ENCODE data around the gene GLIS1. TPM values are rescaled to one million over a fixed set of nuclear protein-coding genes. Genes with fewer than 3 reads are reported as not detected.

Gene GLIS1
- total RNA-seq, 1 experiment from 2014 or later, result 0.39 TPM

DNA sequence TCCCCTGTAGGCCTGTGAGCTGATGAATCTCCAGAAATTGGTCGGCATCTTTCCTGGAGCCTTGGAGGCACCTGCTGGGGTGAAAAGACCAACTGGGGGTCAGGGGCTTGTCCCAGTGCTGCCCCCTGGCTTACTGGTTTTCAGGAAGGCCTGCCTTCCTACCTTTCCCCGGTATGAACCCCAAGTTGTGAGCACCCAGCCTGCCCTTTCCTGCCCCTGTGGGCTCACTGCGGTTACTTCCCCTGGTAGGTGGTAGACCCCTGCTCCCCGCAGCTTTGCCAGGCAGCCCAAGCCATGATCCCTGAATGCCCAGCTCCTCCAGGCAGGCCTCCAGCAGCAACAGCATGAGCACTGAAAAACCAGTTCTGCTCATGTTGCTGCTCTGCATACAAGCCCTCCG, 269.6 kb downstream of the GLIS1 start:
- H3K79me2 ChIP-seq (ENCODE audit: insufficient read depth, low read length), result no peaks in the 10 kb centered on the region
- no peaks in the 10 kb centered on the region for H3K9me3 ChIP-seq (ENCODE audit: control insufficient read depth in 1 of 2, insufficient read depth in 1 of 2, low read depth in 1 of 2, low read length in 2 of 2)
- H2AFZ ChIP-seq (ENCODE audit: low read depth, low read length, poor library complexity, severe bottlenecking), result no peak overlapping the region
- H3K36me3 ChIP-seq (ENCODE audit: control insufficient read depth in 1 of 2, insufficient read depth in 2 of 2, low read length in 2 of 2), result no peaks in the 10 kb centered on the region
- ChIA-PET CTCF (no interaction called here), POLR2A (no interaction called here), RAD21 (ENCODE audit: low non-redundant PET in 1 of 2, low total read pairs in 2 of 2, uncharacterized antibody in 2 of 2, unreplicated experiment in 2 of 2) (no interaction called here)
- no peak overlapping the region for H3K27ac ChIP-seq (ENCODE audit: low read depth, low read length)
- H3K9ac ChIP-seq (ENCODE audit: low read length), result no peak overlapping the region
- no peak for ATAC-seq
- H3K4me3 ChIP-seq (replicated peaks in 1 of 2; ENCODE audit: low read depth in 1 of 2, low read length in 2 of 2), result no peak overlapping the region
- peaks cover 3 to 16% of the 10 kb centered on the region in 2 experiments; a peak in 3 of 4 replicates for H3K4me1 ChIP-seq (ENCODE audit: control insufficient read depth in 1 of 2, insufficient read depth in 2 of 2, low read length in 2 of 2)
- no peaks in the 10 kb centered on the region for H3K27me3 ChIP-seq (ENCODE audit: insufficient read depth, low read length)
- no peak for DNase-seq (ENCODE audit: low read depth, low spot score)
- no TSS peak for BruUV-seq (replicated peaks)
- intact Hi-C loops (cut with micrococcal nuclease), result no loop called here
- 0 out of 6 replicates have a peak, but pooled peaks of 1 of the 3 experiments have one; percentile 25 for TF ChIP-seq CTCF (IDR thresholded peaks at IDR 0.05 in 2 of 3, conservative IDR thresholded peaks at IDR 0.05 in 1 of 3; ENCODE audit: borderline replicate concordance in 1 of 3, insufficient read depth in 1 of 3, low read depth in 2 of 3, low read length in 2 of 3)
- TF ChIP-seq, protein P1, sequence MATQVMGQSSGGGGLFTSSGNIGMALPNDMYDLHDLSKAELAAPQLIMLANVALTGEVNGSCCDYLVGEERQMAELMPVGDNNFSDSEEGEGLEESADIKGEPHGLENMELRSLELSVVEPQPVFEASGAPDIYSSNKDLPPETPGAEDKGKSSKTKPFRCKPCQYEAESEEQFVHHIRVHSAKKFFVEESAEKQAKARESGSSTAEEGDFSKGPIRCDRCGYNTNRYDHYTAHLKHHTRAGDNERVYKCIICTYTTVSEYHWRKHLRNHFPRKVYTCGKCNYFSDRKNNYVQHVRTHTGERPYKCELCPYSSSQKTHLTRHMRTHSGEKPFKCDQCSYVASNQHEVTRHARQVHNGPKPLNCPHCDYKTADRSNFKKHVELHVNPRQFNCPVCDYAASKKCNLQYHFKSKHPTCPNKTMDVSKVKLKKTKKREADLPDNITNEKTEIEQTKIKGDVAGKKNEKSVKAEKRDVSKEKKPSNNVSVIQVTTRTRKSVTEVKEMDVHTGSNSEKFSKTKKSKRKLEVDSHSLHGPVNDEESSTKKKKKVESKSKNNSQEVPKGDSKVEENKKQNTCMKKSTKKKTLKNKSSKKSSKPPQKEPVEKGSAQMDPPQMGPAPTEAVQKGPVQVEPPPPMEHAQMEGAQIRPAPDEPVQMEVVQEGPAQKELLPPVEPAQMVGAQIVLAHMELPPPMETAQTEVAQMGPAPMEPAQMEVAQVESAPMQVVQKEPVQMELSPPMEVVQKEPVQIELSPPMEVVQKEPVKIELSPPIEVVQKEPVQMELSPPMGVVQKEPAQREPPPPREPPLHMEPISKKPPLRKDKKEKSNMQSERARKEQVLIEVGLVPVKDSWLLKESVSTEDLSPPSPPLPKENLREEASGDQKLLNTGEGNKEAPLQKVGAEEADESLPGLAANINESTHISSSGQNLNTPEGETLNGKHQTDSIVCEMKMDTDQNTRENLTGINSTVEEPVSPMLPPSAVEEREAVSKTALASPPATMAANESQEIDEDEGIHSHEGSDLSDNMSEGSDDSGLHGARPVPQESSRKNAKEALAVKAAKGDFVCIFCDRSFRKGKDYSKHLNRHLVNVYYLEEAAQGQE (IDR thresholded peaks at IDR 0.05; ENCODE audit: low read depth), result no peak
- no peaks in the 10 kb centered on the region for H3K9me2 ChIP-seq (ENCODE audit: insufficient read depth)
- no peaks in the 10 kb centered on the region for H4K20me1 ChIP-seq (ENCODE audit: insufficient read depth)
- no peak overlapping the region for H3K4me2 ChIP-seq (ENCODE audit: low read length)

DNA sequence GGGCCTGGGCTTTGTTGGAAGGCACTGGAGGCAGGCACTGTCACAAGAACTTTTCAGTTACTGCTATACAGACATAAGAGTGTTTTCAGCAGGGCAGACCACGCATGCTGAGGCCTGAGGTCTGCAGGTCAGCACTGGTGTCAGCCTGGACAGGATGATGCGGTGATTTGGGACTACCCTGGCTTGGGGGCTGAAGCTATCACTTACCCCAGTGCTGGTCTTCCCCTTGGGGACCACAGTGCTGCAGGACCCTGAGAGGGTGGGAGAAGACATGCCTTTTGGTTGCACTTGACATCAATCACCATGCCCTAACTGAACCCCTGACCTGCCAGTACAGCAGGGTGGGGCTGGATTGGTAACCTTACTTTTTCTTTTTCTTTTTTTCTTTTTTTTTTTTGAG, 270.6 kb downstream of the GLIS1 start:
- Histone ChIP-seq H3K9me3 (ENCODE audit: control insufficient read depth in 1 of 2, insufficient read depth in 1 of 2, low read depth in 1 of 2, low read length in 2 of 2) (no peaks in the 10 kb centered on the region), H4K20me1 (ENCODE audit: insufficient read depth) (no peaks in the 10 kb centered on the region), H3K9me2 (ENCODE audit: insufficient read depth) (no peaks in the 10 kb centered on the region), H2AFZ (ENCODE audit: low read depth, low read length, poor library complexity, severe bottlenecking) (no peak overlapping the region), H3K27ac (ENCODE audit: low read depth, low read length) (no peak overlapping the region), H3K79me2 (ENCODE audit: insufficient read depth, low read length) (no peaks in the 10 kb centered on the region), H3K9ac (ENCODE audit: low read length) (no peak overlapping the region), H3K4me2 (ENCODE audit: low read length) (no peak overlapping the region), H3K4me3 (replicated peaks in 1 of 2; ENCODE audit: low read depth in 1 of 2, low read length in 2 of 2) (no peak overlapping the region), H3K4me1 (ENCODE audit: control insufficient read depth in 1 of 2, insufficient read depth in 2 of 2, low read length in 2 of 2) (peaks cover 3 to 16% of the 10 kb centered on the region in 2 experiments; a peak in 3 of 4 replicates), H3K36me3 (ENCODE audit: control insufficient read depth in 1 of 2, insufficient read depth in 2 of 2, low read length in 2 of 2) (no peaks in the 10 kb centered on the region), H3K27me3 (ENCODE audit: insufficient read depth, low read length) (no peaks in the 10 kb centered on the region)
- intact Hi-C loops (cut with micrococcal nuclease), result no loop called here
- no peak for DNase-seq (ENCODE audit: low read depth, low spot score)
- no TSS peak for BruUV-seq (replicated peaks)
- RAD21 ChIA-PET (ENCODE audit: low non-redundant PET in 1 of 2, low total read pairs in 2 of 2, uncharacterized antibody in 2 of 2, unreplicated experiment in 2 of 2), result no interaction called here
- no peak for ATAC-seq
- CTCF ChIA-PET, result no interaction called here
- POLR2A ChIA-PET, result no interaction called here
- TF ChIP-seq CEBPB (IDR thresholded peaks at IDR 0.05; ENCODE audit: low read depth) (no peak), EZH2phosphoT487 (IDR thresholded peaks at IDR 0.05; ENCODE audit: borderline replicate concordance) (no peak), JUND (IDR thresholded peaks at IDR 0.05) (no peak), RAD21 (IDR thresholded peaks at IDR 0.05; ENCODE audit: low read depth) (no peak), ZBTB33 (IDR thresholded peaks at IDR 0.05; ENCODE audit: extremely low read depth, insufficient replicate concordance, low read length) (no peak), ZNF274 (IDR thresholded peaks at IDR 0.05; ENCODE audit: low read depth, low read length) (no peak), FOSL1 (IDR thresholded peaks at IDR 0.05; ENCODE audit: low read depth) (no peak), SIN3A (IDR thresholded peaks at IDR 0.05; ENCODE audit: low read depth) (no peak), ZFX (IDR thresholded peaks at IDR 0.05) (no peak), YY1 (IDR thresholded peaks at IDR 0.05; ENCODE audit: extremely low read depth, insufficient replicate concordance, low read depth, low read length) (no peak)
- TF ChIP-seq, protein P2, sequence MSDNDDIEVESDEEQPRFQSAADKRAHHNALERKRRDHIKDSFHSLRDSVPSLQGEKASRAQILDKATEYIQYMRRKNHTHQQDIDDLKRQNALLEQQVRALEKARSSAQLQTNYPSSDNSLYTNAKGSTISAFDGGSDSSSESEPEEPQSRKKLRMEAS (IDR thresholded peaks at IDR 0.05), result no peak
